Activated effector memory CD4-positive, alpha-beta T cell treated with Interleukin-2 at 50 U/mL for 16 hours (primary cell): ENCODE data around the gene TANK.
"Not testable (repeated sequence)": the region's sequence is repeated elsewhere in the genome, so short reads cannot be mapped to it uniquely, and the experiment has no call there.

ENCODE experiments used
- DNase-seq: peaks from one replicate; pipeline ENCODE4 v3.0.0-alpha.2; 2020

TANK gene

GRCh38 chr2:161233858-161234431, 73.7 kb downstream of the TANK start:
- no peak for DNase-seq

GRCh38 chr2:161234627-161235026, 74.4 kb downstream of the TANK start:
- DNase-seq = no peak

DNA sequence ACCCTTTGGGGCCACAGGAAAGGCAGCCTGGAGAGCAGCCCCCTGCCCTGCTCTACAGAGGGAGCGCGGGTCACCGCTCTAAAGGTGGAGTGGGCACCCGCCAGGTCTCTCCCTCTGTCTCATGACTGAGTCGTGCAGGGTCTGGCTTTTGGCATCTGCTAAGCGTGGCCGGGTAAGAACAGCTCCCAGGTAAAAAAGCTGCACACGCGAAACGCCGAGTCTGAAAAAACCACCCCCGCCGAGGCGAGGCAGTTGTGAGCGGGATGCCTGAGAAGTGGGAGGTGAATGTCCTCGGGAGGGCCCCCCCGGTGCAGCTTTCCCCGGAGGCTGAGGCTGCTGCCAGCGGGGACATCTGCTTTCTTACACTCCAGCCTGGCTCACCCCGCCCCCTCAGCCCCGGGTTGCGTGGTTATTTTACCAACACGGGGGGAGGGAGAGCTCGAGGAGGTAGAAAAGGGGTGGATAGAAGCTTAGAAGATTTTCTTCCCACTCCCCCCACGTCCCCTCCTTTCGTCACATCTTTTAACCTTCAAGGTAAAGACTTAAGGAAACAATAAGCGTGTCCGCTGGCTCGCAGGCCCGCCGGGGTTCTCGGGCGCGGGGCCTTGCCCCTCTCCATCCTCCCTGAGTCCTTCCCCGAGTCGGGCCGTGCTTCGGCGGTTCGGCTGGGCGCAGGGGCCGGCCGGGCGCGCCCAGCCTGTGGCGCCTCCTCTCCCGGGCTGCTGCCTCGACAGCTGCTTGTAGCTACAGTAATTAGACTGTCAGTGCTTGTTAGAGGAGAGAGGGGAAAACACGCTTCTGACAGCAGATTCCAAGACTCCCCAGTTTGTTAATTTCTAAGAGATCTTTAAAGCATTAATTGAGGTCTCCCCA, 77.4 kb downstream of the TANK start:
- peak; percentile 38 for DNase-seq

GRCh38 chr2:161238265-161238559, 78.0 kb downstream of the TANK start:
- no peak for DNase-seq

- DNase-seq = peak; percentile 47
Measured at GRCh38 chr2:161238560-161239325, 78.5 kb downstream of the TANK start.

- no peak for DNase-seq
Measured at GRCh38 chr2:161239326-161240109, 79.3 kb downstream of the TANK start.

DNA sequence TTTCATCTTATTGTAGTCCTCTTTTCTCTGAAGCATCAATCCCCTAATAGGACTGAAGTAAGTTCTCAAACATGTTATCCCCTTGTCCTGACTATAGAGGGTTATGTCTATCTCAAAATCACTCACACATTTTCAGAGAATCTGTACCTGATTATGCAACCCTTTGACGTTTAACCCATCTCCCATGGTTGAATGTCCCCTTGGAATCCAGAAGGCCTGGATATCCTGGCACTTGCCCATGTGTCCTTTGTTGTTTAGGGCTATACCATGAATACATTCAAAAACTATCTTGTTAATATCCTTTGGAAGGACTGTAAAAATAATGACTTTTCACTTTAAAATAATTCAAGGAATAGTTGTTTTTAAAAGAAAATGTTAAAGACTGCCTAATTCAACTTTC, 81.7 kb downstream of the TANK start:
- no peak for DNase-seq

- DNase-seq = no peak
Measured at GRCh38 chr2:161243312-161243711, 83.1 kb downstream of the TANK start.

DNA sequence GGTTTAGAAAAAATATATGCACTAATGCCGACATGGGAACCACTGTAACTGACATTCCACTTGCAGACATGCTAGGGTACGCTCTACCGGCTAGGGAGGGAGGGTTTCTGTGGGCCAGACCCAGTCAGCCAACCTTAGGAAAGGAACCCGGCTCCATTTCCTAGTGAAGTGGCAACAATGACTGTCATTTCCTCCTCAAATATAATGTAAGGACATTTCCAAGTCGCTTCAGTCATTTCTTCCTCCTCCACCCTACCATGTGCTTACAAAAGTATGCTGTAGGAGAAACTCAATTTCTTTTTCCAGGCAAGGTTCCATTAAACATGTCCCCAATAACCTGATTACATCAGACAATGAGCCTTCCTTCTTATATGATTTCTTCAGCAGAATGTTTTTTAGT, 83.7 kb downstream of the TANK start:
- no peak for DNase-seq

DNA sequence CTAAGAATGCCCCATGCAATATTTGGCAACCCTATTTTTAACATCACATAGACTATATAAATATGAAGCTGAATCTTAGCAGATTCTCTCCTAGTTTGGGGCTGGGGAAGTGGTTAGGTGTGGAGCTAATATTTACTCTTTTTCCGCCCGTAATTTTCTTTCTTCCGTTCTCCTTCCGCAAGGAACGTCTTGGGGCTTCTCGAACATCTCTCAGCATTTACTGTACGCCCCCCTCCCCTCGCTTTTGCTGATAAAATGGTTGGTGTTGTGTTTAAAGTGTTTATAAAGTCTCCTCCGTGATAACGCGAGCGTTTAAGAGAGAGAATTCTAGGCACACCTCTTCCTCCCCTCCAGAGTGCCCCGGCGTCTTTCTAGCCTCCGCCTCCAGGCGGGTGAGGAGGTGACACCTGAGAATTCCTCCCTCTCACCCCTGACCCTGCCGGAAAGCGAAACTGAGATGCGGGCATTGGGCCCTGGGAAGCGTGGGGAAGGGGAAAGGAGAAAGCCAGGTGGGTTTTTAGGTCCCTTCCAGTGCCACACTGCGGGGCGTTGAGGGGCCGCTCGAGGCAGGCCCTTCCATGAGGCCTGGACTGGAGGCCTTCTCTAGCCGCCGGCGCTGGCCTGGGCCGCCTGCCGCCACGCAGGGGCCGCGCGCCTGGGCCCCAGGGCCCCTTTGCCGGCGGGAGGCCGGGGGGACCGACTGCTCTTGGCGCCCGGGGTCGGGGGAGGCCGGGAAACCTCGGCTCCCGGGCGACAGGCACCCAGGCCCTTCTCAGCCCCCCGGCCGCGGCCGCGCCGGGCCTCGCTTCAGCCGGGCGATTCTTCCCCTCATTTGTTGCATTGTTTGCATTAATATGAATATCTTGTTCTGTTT, 84.4 kb downstream of the TANK start:
- peak; percentile 64 for DNase-seq

GRCh38 chr2:161245261-161245553, 85.0 kb downstream of the TANK start:
- no peak for DNase-seq

GRCh38 chr2:161245671-161246070, 85.4 kb downstream of the TANK start:
- DNase-seq = no peak

GRCh38 chr2:161246281-161246680, 86.1 kb downstream of the TANK start:
- no peak for DNase-seq

- DNase-seq = no peak
Measured at GRCh38 chr2:161250864-161251436, 90.7 kb downstream of the TANK start.

DNA sequence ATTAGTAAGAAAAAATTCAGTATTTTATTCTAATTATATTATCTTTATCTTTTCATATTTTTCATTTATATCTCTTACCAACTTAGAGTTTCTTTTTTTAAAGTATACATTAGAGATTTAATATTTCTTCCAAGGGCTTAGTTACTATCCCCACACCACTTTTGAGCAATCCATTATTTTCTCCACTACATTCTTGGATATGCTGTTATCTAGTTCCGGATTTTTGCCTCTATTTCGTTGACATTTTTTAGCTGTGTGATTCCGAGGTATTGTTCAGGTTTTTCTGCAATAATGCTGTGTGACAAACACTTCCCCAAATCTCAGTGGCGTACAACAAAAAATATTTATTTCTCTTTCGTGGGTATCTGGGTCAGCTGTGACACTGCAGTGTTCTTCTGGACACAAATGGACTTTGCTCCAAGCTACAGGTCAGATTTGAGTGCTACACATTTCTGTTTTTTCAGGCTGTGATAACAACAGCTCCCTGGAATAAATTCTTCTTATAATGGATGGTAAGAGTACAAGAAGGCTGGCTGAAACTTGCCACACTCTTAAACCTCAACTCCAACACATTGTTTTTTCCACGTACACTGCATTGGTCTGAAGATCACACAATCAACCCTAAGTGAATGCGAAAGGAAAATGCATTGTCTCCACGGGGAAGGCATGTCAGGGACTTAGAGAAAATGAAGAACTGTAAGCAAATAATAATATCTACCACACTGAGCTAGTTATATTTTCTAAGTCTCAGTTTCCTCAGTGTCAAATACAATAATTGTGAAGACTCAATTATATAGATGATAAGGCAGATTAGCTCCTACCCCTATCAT, 97.1 kb downstream of the TANK start:
- no peak for DNase-seq

DNA sequence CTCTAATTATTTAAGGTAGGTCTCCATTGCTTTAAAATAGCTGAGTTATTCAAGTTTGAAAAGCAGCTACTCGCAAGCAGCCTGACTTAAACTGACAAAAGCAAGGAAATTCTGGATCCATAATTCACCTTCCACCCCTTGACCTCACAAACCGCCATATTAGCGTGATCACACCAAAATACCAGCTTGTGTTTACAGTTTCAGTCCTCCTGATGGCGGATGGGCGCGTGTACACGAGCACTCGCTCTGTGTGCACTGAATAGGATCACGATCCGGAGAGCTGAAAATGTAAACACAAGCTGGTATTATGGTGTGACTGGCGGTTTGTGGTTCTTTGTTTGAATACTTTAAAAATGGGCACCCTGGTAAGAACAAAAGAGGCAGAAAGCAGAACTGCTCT, 105.6 kb downstream of the TANK start:
- no peak for DNase-seq

- DNase-seq = no peak
Measured at GRCh38 chr2:161269111-161269510, 108.9 kb downstream of the TANK start.

DNA sequence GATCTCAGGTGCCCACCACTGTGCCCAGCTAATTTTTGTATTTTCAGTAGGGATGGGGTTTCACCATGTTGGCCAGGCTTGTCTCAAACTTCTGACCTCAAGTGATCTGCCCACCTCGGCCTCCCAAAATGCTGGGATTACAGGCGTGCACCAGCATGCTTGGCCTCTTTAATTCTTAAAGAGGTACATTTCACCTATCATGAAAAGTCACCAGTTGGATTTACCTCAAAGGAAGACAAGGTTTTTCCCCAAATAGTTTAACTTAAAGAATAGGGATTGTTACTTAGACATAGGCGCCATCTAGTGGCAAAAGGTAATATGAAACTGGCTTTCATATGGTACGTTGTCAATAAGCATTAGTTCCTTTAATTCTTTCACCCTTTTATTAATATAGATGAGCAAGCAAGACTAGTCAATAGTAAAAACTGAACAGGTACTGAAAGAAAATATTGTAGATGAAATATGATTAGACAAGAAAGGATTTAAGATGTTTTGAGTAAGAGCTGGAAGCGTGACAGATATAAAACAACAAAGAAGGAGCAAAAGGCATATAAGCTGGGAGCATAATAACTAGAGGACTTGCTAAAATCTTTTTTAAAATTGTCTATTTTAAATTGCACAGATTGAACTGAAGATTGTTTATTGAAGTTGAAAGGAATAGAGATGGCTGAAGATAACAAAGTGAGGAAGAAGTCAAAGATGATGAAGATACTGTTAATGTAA, 113.0 kb downstream of the TANK start:
- DNase-seq = no peak

- not testable (repeated sequence) for DNase-seq
Measured at GRCh38 chr2:161278564-161279229, 118.5 kb downstream of the TANK start.
